Measurements from ENCODE around the gene MBD1. TPM values are rescaled to one million over a fixed set of nuclear protein-coding genes. Genes with fewer than 3 reads are reported as not detected.
A peak's percentile ranks its signal among the peaks of the same experiment; 100 is the strongest.
"Not testable (repeated sequence)": the region's sequence is repeated elsewhere in the genome, so short reads cannot be mapped to it uniquely, and the experiment has no call there.

Gene MBD1
- total RNA-seq, 1 experiment from 2014 or later: 57.1 TPM

DNA sequence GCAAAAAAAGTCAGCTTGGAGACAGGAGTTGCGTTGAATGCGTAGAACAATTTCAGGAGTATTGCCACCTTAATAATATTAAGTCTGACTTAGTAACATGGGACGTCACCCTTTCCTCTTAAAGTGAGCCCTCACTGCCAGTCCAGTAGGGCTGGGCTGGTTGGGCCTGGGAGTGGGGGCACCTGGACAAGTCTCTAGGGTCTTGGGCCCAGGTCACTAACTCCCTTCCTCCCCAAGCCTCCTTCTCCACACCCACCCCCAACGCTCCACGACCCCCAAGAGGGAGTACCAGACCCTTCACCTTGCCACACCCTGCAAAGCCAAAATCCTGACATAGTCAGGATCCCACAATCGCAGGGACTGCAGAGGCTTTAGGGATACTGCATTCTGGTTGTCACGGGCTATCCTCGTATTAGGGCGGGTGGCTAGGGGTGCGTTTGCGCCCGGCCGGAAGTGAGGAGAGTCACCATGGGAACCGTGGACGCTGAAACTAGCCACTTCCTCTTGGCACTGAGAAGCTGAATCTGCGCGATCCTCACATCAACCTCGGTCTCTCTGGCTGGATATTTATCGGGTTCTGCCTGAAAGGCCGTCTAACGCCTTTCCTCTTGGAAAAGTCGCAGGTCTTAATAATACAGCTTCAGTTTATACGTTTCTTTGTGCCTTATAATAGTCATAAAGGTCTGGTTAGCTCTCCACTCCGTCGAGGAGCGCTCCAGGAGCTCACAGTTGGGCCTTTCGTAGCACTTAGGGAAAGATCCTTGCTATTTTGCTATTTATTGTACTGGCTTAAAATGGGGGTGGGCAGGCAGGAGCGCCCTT lies 16.5 kb upstream of the MBD1 start:
- no peak for DNase-seq (ENCODE audit: extremely low read depth, low read depth)

GRCh38 chr18:50293039-50293438 lies 11.7 kb upstream of the MBD1 start:
- DNase-seq (ENCODE audit: extremely low read depth, low read depth): no peak

DNA sequence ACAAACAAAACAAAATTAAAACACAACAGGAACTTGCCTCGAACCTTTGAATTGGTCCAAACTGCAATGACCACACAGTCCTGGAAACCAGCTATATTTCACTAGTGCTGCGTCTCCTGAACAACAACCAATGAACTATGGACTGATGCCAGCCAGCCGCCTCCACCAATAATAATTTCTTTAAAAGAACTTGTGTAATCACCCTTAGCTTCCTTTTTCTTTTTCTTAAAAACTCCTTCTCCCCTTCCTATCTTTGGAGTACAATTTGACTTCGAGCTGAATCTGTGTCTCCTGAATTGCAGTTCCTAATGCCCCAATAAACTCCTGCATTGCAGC lies 7.8 kb upstream of the MBD1 start:
- no peak for DNase-seq (ENCODE audit: extremely low read depth, low read depth)

- not testable (repeated sequence) for DNase-seq (ENCODE audit: extremely low read depth, low read depth)
These were observed 7.2 kb upstream of the MBD1 start for GRCh38 chr18:50288348-50289107.

GRCh38 chr18:50287441-50288347 lies 6.4 kb upstream of the MBD1 start, which contains the start of gene CXXC1:
Gene CXXC1 (minus strand): TSS chr18:50287692. CDS start chr18:50287589, 103 bp downstream.
- peak; percentile 96 for DNase-seq (ENCODE audit: extremely low read depth, low read depth)

- no peak for DNase-seq (ENCODE audit: extremely low read depth, low read depth)
These were observed 5.7 kb upstream of the MBD1 start for GRCh38 chr18:50287028-50287440.

GRCh38 chr18:50286391-50287027 lies 5.2 kb upstream of the MBD1 start:
- DNase-seq (ENCODE audit: extremely low read depth, low read depth): no peak

- DNase-seq (ENCODE audit: extremely low read depth, low read depth): no peak
These were observed 4.5 kb upstream of the MBD1 start for GRCh38 chr18:50285631-50286321.

DNA sequence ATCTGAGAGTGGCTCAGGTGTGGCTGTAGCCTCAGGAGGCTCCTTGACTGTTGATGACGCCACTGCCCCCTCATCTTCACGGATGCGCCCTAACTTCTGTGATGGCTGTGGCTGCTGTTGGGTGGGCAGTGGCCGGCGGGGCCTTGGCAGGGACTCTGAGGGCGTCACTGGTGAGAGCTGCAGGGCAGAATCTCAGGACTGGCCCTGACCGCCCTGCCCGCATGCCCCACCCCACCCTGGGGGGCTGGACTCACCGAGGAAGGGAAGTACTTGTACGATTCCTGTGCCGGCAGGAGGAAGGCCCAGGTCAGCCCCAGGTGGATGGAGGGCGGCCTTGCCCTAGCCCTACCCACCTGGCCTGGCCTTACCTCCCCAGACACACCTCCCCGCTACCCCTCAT lies 3.7 kb upstream of the MBD1 start:
- no peak for DNase-seq (ENCODE audit: extremely low read depth, low read depth)

GRCh38 chr18:50284255-50284885 lies 3.0 kb upstream of the MBD1 start:
- DNase-seq (ENCODE audit: extremely low read depth, low read depth): no peak

- DNase-seq (ENCODE audit: extremely low read depth, low read depth): no peak
These were observed 2.3 kb upstream of the MBD1 start for GRCh38 chr18:50283469-50284209.

DNA sequence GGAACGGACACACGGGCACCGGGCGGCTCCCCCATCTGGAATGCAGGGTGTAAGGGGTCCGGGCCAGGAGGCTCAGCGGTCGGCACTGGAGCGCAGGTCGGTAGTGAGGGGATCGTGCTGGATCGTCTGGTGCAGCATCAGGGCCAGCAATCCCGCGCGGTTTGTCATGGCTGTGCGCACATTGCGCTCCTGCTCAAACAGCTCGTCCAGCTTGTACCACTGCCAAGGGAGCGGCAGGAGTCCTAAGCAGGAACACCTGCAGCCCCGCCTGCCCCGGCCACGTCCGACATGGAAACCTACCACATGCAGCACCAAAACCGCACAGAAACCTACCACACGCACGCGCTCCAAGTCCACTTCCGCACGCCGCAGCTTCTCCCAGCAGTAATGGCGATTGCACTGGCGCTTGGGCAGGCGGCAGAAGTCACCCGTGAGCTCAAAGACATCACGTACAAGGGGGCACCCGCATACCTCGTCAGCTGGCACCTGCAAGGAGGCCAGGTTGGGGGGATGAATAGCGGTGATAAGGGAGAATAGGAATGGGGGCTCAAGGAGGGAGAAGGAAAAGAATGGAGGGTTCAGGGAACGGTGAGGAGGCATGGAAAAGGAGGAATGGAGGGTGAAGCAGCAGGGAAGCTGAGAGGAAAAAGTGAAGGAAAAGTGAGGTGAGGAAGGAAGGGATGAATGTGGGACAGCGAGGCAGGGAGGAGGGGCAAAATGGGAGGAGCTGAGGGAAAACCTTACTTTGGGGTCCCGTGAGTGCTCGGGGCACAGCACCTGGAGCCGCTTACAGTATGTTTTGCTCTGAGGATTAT lies 1.4 kb upstream of the MBD1 start:
- no peak for DNase-seq (ENCODE audit: extremely low read depth, low read depth)

DNA sequence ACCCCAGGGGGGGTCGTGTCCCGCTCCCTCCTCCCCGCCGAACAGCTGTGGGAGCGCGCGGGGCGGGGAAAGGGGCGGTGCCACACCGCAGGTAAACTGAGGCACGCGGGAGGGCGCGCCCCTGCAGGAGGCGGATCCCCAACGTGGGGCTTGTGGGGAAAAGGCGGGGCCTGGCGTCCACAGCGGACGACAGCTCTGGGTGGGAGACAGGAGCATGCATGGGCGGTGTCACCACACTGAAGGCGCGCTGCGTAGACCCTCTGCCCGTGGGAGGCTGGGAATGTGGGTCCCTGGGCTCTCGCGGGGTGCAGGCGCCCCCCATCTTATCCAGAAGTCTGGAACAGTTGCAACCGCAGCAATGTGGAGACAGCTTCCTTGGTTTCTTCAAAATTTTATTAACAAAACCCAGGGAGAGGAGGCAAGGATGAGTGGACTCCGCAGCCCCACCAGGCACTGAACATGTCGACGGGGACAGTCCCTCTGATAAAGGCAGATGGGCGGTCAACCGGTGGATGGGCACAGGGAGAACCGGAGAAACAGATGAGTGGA lies 723 bp upstream of the MBD1 start:
- no peak for DNase-seq (ENCODE audit: extremely low read depth, low read depth)

GRCh38 chr18:50280707-50281294 lies 522 bp downstream of the MBD1 start:
- DNase-seq (ENCODE audit: extremely low read depth, low read depth): no peak

DNA sequence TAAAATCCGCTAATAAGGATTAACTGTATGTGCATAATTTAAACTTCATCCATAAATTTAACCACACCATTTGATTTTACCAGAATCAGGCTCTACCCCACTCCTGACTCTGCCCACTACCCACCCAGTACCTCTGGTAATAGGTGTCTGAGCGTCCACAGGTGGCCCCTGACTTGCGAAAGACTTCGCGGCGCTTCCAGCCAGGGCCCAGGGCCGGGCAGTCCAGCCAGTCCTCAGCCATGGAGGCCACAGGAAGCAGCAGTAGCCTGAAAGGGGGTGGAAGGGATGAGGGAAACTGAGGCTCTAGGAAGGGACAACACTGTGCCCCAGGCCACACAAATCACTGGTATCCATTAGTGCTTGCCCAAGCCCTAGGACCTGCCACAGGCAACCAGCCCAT lies 1.6 kb downstream of the MBD1 start:
- no peak for DNase-seq (ENCODE audit: extremely low read depth, low read depth)

DNA sequence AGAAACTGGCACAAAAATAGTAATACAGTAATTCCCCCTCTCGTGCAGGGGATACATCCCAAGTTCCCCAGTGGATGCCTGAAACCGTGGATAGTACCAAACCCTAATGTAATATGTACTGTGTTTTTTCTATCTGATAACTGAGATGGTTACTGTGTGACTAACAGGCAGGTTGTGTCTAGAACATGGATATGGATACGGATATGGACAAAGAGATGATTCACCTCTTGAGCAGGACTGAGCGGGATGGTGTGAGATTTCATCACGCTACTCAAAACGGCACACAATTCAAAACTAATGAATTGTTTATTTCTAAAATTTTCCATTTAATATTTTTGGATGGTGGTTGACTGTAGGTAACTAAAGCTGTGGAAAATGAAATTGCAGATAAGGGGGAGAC lies 3.4 kb downstream of the MBD1 start:
- peak; percentile 44 for DNase-seq (ENCODE audit: extremely low read depth, low read depth)

GRCh38 chr18:50276452-50276851 lies 4.9 kb downstream of the MBD1 start:
- DNase-seq (ENCODE audit: extremely low read depth, low read depth): no peak

All from NCI-H460 (cell line).